DMS 273 treated with DMSO at 0.1 percent for 48 hours (cell line): ENCODE results near the gene DPH6.

Experiments
- DNase-seq: peaks from one replicate; lab custom pipeline; 2025; lab: John Stamatoyannopoulos, UW

Gene DPH6

DNA sequence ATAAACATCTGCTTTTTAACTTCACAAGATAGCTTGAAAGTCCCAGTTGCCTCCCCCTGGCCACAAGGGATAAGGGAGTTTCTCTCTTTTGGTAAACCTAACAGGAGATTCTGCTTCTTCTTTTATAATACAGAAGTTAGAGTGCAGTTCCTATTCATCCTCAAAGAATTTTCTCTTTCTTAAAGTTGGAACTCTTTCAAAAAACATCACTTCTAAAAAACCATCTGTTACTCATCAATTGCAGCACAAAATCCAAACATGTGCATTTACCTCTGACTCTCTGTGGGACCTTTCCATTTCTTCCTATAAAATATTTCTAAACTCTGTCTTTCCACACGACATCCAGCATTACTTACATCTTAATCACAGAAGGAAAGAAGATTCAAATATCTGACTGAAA is 5.1 kb downstream of the DPH6 start:
- DNase-seq = no peak

DNA sequence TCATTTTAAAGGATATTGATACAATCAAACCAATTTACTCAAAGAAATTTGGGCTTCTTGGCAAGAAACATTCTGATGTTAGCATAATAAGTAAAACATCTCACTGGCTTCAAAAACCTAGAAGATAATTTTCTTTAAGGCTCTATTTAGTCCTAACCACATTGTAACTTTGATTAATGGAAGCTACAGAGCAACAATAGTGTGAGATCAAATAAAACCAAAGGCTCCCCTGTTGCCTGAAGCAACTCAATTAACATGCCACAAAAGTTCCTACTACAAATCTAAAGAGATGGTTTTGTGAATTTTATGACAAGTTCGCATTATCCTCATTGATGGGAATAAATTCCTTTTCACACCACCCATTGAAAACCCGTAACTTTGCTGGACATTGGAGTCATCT is 5.9 kb downstream of the DPH6 start:
- DNase-seq = no peak

DNA sequence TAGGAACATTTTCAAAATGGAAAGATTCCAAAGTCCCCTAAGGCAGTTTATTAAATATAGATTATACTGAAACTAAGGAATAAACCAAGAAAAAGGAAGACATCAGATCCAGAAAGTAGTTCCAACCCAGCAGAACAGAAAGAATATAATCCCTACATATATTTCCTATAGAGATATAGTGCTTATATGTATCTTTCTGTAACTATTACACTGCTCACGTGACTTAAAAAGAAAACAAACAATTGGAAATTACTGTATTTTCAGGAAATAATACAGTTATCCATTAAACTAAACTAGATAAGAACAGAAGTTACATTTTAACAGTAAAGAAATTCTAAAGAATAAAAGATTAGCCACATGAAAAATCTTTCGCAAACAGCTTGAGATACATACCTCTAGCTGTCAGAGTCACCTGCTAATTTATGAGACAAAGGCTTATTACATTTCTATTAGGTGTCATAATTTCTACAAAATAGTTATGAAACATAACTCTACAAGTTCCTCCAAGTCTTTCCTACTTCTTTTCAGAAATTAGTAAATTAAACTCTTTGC is 10.5 kb downstream of the DPH6 start:
- no peak for DNase-seq

- DNase-seq = no peak
Measured at GRCh38 chr15:35533130-35534110, 12.5 kb downstream of the DPH6 start.

DNA sequence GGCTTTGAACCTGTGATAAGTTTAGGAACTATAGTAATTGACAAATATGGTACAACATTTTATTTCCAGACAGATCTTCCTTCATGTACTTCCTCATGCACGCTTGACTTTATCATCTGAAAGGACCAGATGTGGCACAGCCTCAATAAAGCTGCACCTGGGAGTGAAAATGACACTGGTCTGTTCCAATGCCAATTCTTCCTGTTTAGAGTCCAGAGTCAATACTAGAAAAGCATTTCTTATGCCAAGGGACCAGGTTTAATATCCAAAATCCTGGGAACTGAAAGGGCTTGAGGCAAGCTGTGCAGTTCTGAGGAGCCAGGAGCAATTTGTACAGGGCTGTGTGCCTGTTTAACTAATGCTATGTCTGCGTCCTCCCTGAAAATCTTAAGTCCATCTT is 15.3 kb downstream of the DPH6 start:
- no peak for DNase-seq

DNA sequence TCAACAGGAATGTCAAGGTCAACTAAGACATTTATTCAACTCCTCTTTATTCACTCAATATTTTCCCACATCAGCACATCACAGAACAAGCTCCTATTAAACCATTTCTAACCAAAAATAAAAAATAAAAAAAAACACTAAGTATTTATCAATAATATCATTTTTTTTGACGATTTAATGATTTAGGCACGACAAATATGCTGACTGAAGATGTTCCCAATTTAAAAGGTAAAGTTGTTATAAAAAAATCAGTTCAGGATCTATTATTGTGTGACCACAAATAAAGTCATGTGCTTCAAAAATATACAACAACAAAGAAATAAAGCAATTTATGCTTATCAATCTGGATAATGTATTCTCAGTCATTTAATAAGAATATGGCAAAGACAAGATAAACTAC is 16.2 kb downstream of the DPH6 start:
- no peak for DNase-seq

- DNase-seq = no peak
Measured at GRCh38 chr15:35522061-35522460, 23.9 kb downstream of the DPH6 start.

- peak; percentile 1 for DNase-seq
Measured at GRCh38 chr15:35519541-35520149, 26.3 kb downstream of the DPH6 start.

- DNase-seq = no peak
Measured at GRCh38 chr15:35519052-35519451, 26.9 kb downstream of the DPH6 start.

DNA sequence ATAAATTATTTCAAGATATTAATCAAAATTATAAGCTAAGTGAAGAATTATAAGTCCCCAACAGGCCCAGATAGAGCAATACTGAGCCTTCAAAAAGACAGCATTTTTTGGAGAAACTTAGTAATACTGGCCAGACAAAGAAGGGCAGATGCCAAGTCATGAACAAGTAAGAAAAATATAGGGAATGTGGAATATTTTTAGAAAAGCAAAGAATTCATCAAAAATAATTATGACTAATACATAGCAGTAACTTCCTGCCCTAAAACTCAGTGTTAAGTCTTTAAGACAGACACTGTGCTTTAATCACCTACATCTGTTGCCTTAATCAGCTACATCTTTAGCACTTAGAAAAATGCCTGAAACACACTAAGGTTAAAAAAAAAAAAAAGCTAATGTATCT is 31.2 kb downstream of the DPH6 start:
- no peak for DNase-seq

- DNase-seq = no peak
Measured at GRCh38 chr15:35507932-35508638, 37.9 kb downstream of the DPH6 start.

- DNase-seq = no peak
Measured at GRCh38 chr15:35506272-35506870, 39.6 kb downstream of the DPH6 start.

DNA sequence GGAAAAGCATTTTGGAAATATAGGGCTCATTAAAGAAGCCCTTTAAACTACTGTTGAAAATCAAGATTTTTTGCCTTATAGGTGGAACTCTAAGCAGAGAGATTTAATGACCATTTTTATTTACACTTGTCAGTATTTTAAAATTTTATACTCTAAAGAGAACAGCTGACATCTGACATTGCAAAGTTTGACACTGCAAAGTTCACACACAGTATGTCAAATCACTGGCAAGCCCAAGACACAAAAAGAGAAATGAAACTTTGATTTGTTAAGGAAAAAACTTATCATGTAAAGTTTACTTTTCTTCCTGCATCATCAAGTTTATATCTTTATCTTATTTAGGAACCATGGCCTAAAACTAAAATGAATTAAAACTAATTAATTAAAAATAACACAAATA is 40.2 kb downstream of the DPH6 start:
- DNase-seq = no peak

GRCh38 chr15:35505141-35505540 is 40.8 kb downstream of the DPH6 start:
- no peak for DNase-seq

DNA sequence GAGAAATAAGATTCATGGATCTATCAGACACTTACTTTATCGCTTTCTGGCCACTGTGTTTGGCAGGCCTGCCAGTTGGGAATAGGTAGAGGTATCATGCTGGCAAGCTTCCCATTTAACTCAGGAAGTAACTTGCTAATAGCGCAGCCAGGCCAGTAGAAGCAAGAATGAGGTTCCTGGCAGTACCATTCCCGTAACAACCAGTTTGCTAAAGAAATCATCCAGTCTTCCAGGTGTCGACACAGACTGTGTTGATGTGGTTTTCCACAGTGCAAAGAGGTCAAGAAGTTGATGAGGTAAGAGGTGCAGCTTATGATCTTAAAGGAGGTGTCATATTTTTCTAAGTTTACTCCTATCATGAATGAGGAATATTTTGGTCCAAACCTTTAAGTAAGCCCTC is 46.2 kb downstream of the DPH6 start:
- no peak for DNase-seq

- DNase-seq = no peak
Measured at GRCh38 chr15:35496585-35496984, 49.4 kb downstream of the DPH6 start.

- DNase-seq = no peak
Measured at GRCh38 chr15:35495080-35495479, 50.9 kb downstream of the DPH6 start.

GRCh38 chr15:35491999-35492398 is 54.0 kb downstream of the DPH6 start:
- no peak for DNase-seq

DNA sequence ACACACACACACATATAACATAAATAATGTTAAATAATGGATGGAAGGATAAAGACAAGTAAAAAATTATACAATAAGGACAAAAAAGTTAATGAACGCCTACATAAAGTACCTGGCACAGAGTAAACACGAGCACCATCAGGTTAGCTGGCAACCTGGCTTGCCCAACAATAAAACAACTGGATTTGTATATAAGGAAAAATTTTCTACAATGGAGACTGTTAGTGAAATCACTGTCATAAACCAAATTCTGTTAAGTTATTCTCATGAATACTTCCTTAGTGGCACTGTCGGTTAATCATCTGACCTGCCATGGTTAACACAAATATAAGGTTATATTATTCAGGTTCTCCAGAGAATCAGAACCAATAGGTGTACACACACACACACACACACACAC is 54.8 kb downstream of the DPH6 start:
- no peak for DNase-seq

- no peak for DNase-seq
Measured at GRCh38 chr15:35490511-35490910, 55.5 kb downstream of the DPH6 start.

DNA sequence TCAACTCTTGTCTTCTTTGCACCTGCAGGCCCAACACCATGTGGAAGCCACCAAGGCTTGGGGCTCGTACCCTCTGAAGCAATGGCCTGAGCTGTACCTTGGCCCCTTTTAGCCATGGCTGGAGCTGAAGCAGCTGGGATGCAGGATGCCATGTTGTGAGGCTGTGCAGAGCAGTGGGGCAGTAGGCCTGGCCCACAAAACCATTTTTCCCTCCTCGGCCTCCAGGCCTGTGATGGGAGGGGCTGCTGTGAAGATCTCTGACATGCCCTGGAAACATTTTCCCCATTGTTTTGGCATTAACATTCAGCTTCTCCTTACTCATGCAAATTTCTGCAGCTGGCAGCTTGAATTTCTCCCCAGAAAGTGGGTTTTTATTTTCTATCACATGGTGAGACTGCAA is 58.5 kb downstream of the DPH6 start:
- no peak for DNase-seq

DNA sequence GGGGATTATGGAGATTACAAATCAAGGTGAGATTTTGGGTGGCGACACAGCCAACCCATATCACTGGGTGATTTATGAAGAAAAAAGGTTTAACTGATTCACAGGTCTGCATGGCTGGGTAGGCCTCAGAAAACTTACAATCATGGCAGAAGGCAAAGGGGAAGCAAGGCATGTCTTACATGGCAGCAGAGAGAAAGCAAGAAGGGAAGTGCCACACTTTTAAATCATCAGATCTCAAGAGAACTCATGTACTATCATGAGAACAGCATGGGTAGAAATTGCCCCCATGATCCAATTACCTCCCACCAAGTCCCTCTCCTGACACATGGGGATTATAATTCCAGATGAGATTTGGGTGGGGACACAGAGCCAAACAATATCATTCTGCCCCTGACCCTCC is 59.7 kb downstream of the DPH6 start:
- DNase-seq = no peak
